GM23248 (cell line): ENCODE results near the gene PPFIA4. TPM values are rescaled to one million over a fixed set of nuclear protein-coding genes. Genes with fewer than 3 reads are reported as not detected.

ENCODE experiments used
- DNase-seq: peaks from one replicate; pipeline ENCODE4 v3.0.0-alpha.2; 2015
- H2AFZ ChIP-seq: fragments of 200-600 bp; sonication (generic); 2 replicates; pipeline ENCODE4 v1.6.1; 2016; ENCODE audit warnings: antibody characterized with exemption
- H3F3A ChIP-seq: fragments of 200-600 bp; sonication (generic); 2 replicates; pipeline ENCODE4 v1.6.1; 2016; ENCODE audit warnings: mild to moderate bottlenecking, antibody characterized with exemption, mixed run types; ENCODE audit not compliant: insufficient read depth
- H3K27ac ChIP-seq: fragments of 200-600 bp; sonication (generic); 2 replicates; pipeline ENCODE4 v1.5.1; 2016; ENCODE audit warnings: mild to moderate bottlenecking
- H3K27me3 ChIP-seq: fragments of 200-600 bp; sonication (generic); replicated peaks from 2 replicates; pipeline ENCODE4 v1.6.1; 2016; ENCODE audit warnings: mild to moderate bottlenecking; ENCODE audit not compliant: insufficient read depth
- H3K36me3 ChIP-seq: fragments of 200-600 bp; sonication (generic); 2 replicates; pipeline ENCODE4 v1.6.1; 2016; ENCODE audit warnings: low read depth, mild to moderate bottlenecking
- H3K4me1 ChIP-seq: fragments of 200-600 bp; sonication (generic); 2 replicates; pipeline ENCODE4 v1.6.1; 2016; ENCODE audit warnings: mild to moderate bottlenecking; ENCODE audit not compliant: insufficient read depth
- H3K4me2 ChIP-seq: fragments of 200-600 bp; sonication (generic); one replicate; pipeline ENCODE4 v1.6.1; 2016; ENCODE audit warnings: mild to moderate bottlenecking; ENCODE audit not compliant: unreplicated experiment
- H3K4me3 ChIP-seq: fragments of 200-600 bp; sonication (generic); 2 replicates; pipeline ENCODE4 v1.5.1; 2016; ENCODE audit warnings: mild to moderate bottlenecking
- H3K79me2 ChIP-seq: fragments of 200-600 bp; sonication (generic); 2 replicates; pipeline ENCODE4 v1.6.1; 2016; ENCODE audit warnings: mild to moderate bottlenecking; ENCODE audit not compliant: insufficient read depth
- H3K9ac ChIP-seq: fragments of 200-600 bp; sonication (generic); 2 replicates; pipeline ENCODE4 v1.6.1; 2016; ENCODE audit warnings: mild to moderate bottlenecking
- H3K9me2 ChIP-seq: fragments of 200-600 bp; sonication (generic); 2 replicates; pipeline ENCODE4 v1.6.1; 2016; ENCODE audit warnings: mixed run types, mild to moderate bottlenecking, moderate library complexity; ENCODE audit not compliant: insufficient read depth
- H3K9me3 ChIP-seq: fragments of 200-600 bp; sonication (generic); one replicate; pipeline ENCODE4 v1.6.1; 2017; ENCODE audit warnings: low read depth
- H4K20me1 ChIP-seq: fragments of 200-600 bp; sonication (generic); 2 replicates; pipeline ENCODE4 v1.6.0; 2016; ENCODE audit not compliant: insufficient read depth
- EZH2 ChIP-seq: fragments of 200-600 bp; sonication (generic); IDR thresholded peaks from 2 replicates; pipeline ENCODE4 v1.6.1; 2018; ENCODE audit warnings: antibody characterized with exemption, mild to moderate bottlenecking; ENCODE audit not compliant: insufficient read depth, poor library complexity, severe bottlenecking
- EZH2phosphoT487 ChIP-seq: fragments of 200-600 bp; sonication (generic); IDR thresholded peaks from 2 replicates; pipeline ENCODE4 v1.6.1; 2018; ENCODE audit warnings: antibody characterized with exemption, moderate library complexity, mild to moderate bottlenecking, low read depth; ENCODE audit not compliant: insufficient read depth
- WGBS, 2 experiments: methylation state at CpG; one replicate each; pipeline ENCODE4 v1.1.6; 2015 to 2017; ENCODE audit warnings: low lambda C conversion rate in 2 of 2, low coverage in 1 of 2; ENCODE audit errors: missing lambda C conversion rate in 2 of 2; 5-methylcytosine and 5-hydroxymethylcytosine counted together
- in situ Hi-C: fragments of 300-500 bp; cut with MboI; formaldehyde crosslinking; loops from 2 replicates; pipeline ENCODE4 v1.15.0; 2020
- polyA plus RNA-seq: library from polyadenylated mRNA; unstranded; fragments of >200 nt; fragmentation: Nextera tagmentation; extraction: Ambion mirVana; gene quantifications from 2 replicates; pipeline ENCODE4 v1.2.1, GENCODE V29; 2016
- total RNA-seq: library from RNA; depleted of rRNA; stranded (reverse); fragments of >200 nt; shearing (Covaris generic); gene quantifications from 2 replicates; pipeline ENCODE4 v1.2.3, GENCODE V29; 2014

Gene PPFIA4
- total and polyA plus RNA-seq, 2 experiments from 2014 or later = 4.9 to 13.6 TPM

DNA sequence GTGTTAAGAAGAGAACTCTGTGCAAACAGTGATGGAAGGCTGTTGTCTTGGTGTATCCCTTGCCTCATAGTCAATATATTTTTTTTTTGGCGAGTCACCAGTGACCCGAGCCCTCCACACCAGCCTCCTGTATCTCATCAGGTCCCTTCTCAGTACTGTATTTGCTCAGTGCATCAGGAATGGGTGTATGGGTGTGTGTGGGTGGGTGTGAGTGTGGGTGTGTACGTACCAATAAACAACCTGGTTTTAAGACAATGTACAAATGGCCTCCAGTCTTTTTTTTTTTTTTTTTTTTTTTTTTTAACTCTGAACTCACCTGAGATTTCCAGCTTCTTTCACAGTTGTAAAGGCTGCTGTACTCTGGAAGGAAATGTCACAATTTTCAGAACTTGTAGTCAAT is 52.2 kb downstream of the PPFIA4 start:
- 83 to 85% methylated on average over 3 of the region's 3 CpGs for WGBS, 2 experiments
- H3K4me3 ChIP-seq = no peak overlapping the region
- no peaks in the 10 kb centered on the region for H3K27me3 ChIP-seq
- no peaks in the 10 kb centered on the region for H3K36me3 ChIP-seq
- no peaks in the 10 kb centered on the region for H3K79me2 ChIP-seq
- no peak for DNase-seq
- no peak overlapping the region for H3K27ac ChIP-seq
- H3K9me2 ChIP-seq = no peaks in the 10 kb centered on the region
- no peaks in the 10 kb centered on the region for H3K9me3 ChIP-seq
- no peak overlapping the region for H3K9ac ChIP-seq
- no peak overlapping the region for H3K4me2 ChIP-seq
- no peak overlapping the region for H2AFZ ChIP-seq
- H4K20me1 ChIP-seq = no peaks in the 10 kb centered on the region
- TF ChIP-seq EZH2 (no peak), EZH2phosphoT487 (no peak)
- H3K4me1 ChIP-seq = no peaks in the 10 kb centered on the region
- H3F3A ChIP-seq = no peaks in the 10 kb centered on the region
- in situ Hi-C loops = no loop called here

- H3K4me3 ChIP-seq = no peak overlapping the region
- TF ChIP-seq EZH2phosphoT487 (no peak), EZH2 (no peak)
- H3K9ac ChIP-seq = no peak overlapping the region
- H3K36me3 ChIP-seq = no peaks in the 10 kb centered on the region
- H3K4me2 ChIP-seq = no peak overlapping the region
- no peaks in the 10 kb centered on the region for H3K79me2 ChIP-seq
- no peak overlapping the region for H3K27ac ChIP-seq
- no peak for DNase-seq
- H3F3A ChIP-seq = no peaks in the 10 kb centered on the region
- no peak overlapping the region for H2AFZ ChIP-seq
- no peaks in the 10 kb centered on the region for H3K27me3 ChIP-seq
- in situ Hi-C loops = no loop called here
- H3K4me1 ChIP-seq = no peaks in the 10 kb centered on the region
- H3K9me2 ChIP-seq = no peaks in the 10 kb centered on the region
- H3K9me3 ChIP-seq = no peaks in the 10 kb centered on the region
- no peaks in the 10 kb centered on the region for H4K20me1 ChIP-seq
- WGBS, 2 experiments = 82 to 84% methylated on average over 5 of the region's 5 CpGs
These were observed 54.2 kb downstream of the PPFIA4 start for GRCh38 chr1:203080456-203080855.

DNA sequence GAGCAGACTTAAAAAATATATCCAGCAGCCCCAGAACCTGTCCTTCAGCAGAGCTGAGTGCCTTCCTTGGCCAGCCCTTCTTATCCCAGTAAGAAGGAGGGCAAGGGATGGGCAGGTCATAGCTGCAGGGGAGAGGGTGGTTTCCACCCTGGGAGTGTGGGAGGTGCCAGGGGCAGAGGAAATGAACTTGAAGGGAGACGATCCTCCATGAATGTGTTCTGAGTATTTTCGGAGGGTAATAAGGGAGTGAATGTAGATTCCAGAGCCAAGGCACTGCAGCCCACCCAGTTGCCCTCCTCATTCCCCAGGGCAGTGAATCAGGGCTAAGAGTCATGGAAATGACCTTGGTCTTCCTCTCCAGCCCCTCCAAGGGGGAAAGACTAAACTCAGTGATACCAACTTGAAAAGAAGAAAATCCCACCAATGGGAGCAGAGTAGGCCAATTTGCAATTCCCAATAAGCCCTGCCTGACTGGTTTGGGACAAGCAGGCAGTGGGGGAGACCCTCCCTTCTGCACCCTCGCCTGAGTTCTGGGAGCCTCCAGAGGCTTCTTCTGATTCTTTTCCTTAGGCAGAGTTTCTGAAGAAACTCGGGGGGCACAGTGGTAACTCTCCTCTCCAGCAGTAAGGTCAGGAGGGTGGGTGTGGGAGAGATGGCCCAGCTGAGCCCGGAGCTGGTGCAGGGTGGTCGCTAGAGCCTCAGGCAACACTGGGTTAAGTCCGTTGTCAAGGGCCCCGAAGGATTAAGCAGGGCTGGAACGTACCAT is 55.4 kb downstream of the PPFIA4 start:
- no peak overlapping the region for H3K27ac ChIP-seq
- in situ Hi-C loops = no loop called here
- H3K9me2 ChIP-seq = no peaks in the 10 kb centered on the region
- H3F3A ChIP-seq = no peaks in the 10 kb centered on the region
- H2AFZ ChIP-seq = no peak overlapping the region
- H3K36me3 ChIP-seq = no peaks in the 10 kb centered on the region
- H3K9ac ChIP-seq = no peak overlapping the region
- H3K79me2 ChIP-seq = no peaks in the 10 kb centered on the region
- H3K4me2 ChIP-seq = no peak overlapping the region
- H3K9me3 ChIP-seq = no peaks in the 10 kb centered on the region
- no peaks in the 10 kb centered on the region for H4K20me1 ChIP-seq
- no peak for TF ChIP-seq EZH2phosphoT487
- no peak for TF ChIP-seq EZH2
- no peak for DNase-seq
- H3K4me3 ChIP-seq = no peak overlapping the region
- H3K27me3 ChIP-seq = no peaks in the 10 kb centered on the region
- H3K4me1 ChIP-seq = no peaks in the 10 kb centered on the region
- 36 to 51% methylated on average over 8 to 9 of the region's 9 CpGs for WGBS, 2 experiments

GRCh38 chr1:203082231-203082505 is 55.9 kb downstream of the PPFIA4 start:
- Histone ChIP-seq H3K27ac (no peak overlapping the region), H3K9ac (no peak overlapping the region), H2AFZ (no peak overlapping the region; the same call in 1 of the 2 replicates), H3K36me3 (no peaks in the 10 kb centered on the region), H3K4me1 (no peaks in the 10 kb centered on the region), H3K79me2 (no peaks in the 10 kb centered on the region), H3F3A (no peaks in the 10 kb centered on the region), H4K20me1 (no peaks in the 10 kb centered on the region), H3K9me3 (no peaks in the 10 kb centered on the region), H3K9me2 (no peaks in the 10 kb centered on the region), H3K27me3 (no peaks in the 10 kb centered on the region), H3K4me2 (no peak overlapping the region), H3K4me3 (no peak overlapping the region)
- no peak for TF ChIP-seq EZH2phosphoT487
- TF ChIP-seq EZH2 = no peak
- 34 to 37% methylated on average over 3 of the region's 3 CpGs for WGBS, 2 experiments
- no peak for DNase-seq
- in situ Hi-C loops = no loop called here
